ENCODE data around the gene SACM1L.

The SACM1L gene

DNA sequence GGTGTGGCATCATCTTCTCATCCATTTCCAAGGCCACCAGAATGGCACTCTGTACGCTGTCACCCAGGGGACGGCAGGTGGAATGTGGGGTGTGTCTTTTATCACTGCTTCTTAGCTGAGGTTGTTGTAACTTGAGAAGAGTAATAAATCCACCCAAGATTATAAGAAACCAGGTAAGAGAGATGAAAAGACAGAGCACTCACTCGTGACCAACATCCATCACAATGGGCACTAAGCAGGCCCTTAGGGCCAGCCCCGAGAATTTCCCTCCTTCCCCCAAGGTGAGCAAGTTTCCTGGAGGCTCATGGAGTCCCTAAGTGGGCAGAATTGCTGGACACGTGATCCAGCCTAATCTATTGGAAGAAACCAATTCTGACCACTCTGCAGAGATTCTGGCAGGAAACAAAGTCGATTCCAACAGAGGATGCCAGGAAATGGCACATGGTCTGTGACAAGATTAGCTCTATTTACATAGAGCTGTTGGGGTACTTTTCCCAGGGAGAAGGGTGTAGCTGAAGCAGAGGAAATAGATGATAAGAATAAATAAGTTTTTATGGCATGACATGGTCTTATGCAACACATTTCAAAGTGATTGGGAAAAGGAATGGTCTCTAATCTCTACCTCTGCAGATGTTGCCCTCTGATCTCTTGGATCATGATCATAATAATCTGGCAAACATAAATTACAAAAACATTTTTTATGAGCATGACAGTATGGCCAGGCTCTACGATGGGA lies 84.7 kb downstream of the SACM1L start:
- DNase-seq: peak; percentile 4

DNA sequence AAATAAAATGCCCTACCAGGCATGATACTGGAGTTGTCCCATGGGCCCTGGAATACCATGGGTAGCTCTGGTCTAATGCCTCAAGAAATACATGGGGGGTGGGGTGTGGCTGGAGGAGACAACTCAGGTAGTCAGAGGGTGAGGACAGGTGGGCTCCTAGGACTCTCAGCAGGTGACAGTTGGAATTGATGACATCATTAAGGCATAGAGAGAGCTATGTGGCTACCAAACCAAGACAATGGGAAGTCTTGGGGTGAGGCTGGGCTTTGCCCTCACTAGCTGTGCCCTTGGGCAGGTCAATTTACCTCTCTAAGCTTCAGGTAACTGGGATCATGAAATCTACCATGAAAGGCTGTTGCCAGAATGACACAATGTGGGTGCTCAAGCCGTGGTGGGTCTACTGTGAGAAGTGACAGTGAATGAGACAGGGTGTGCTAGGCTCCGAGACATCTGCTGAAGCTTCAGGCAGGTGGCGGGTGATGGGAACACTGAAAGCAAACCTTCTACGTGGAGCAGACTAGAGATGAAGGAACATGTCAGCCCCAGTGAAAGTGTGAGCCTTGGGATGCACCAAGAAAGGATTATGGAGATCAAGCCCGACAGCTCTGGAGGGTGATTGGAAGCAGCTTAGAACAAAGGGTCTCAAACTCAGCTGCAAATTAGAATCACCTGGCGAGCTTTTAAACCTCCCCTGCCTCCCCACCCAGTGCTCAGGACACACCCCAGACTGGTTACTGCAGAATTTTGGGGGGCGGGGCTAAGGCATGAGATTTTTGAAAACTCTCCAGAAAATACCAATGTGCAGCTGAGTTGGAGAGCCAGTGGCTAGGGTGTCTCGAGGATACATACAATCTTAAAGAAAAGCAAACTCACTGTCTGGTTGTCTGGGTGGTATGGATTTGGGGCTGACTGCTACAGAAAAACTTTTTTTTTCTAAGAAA lies 85.7 kb downstream of the SACM1L start:
- DNase-seq: no peak

DNA sequence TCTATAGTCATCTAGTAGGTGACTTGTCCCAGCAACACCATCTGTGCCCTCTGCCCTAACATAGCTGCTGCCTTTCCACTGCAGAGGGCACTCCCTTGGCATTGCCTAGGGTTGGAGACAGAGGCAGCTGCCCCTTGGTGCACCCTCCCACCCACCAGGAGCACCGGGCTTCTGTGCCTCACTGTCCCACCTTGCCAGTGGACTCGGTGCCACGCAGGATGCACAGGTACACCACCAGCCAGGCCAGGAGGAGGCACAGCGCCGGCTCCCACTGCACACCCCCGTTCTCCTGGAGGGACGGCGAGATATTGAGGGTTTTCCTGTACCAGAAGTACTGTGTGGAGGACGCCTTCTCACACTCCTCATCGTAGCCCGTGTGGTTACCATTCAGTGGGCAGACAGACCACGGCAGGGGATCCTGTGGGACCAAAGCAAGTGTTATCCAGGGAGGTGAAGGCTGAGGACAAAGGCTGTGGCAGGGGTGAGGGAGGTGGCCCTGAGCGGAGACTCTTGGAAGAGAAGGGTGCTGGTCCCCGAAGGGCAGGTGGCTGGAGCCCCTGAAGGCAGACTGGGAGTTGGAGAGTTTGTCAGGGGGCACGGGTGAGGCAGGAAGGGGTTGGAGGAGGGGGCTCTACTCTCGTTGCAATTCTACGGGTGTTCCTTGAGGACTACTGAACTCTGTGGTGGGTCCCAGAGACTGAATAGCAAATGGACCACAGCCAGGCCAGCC lies 86.5 kb downstream of the SACM1L start:
- DNase-seq: no peak

DNA sequence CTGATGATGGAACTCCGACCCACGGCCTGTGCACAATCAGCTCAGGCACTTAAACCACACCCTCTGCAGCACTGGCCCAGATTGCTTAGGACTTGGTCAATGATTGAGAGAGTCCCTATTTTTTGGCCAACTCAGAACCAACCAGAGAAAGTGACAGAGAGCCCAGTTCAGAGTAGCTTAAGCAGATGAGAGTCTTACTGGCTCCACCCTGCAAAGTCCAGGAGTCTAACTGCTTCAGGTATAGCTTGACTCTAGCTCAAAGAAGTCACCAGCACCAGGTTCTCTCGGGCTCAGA lies 87.1 kb downstream of the SACM1L start:
- no peak for DNase-seq

DNA sequence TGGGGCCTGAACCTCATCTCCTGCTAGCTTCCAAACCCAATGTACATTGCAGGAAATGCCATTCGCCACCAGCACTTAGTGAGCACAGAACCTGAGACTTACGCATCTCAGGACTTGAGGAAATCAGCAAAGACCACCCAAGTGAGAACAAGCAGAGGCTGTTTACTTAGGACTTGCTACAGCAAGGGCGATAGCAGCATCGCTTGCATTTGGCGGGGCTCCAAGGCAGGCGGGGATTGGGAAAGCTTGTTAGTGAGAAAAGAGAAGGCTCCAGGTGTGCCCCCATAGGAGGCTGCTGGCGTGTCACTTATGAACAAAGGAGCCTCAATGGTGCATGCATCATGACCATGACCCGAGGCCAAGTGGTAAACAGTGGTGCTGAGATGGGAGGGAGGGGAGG lies 87.4 kb downstream of the SACM1L start:
- DNase-seq: no peak

DNA sequence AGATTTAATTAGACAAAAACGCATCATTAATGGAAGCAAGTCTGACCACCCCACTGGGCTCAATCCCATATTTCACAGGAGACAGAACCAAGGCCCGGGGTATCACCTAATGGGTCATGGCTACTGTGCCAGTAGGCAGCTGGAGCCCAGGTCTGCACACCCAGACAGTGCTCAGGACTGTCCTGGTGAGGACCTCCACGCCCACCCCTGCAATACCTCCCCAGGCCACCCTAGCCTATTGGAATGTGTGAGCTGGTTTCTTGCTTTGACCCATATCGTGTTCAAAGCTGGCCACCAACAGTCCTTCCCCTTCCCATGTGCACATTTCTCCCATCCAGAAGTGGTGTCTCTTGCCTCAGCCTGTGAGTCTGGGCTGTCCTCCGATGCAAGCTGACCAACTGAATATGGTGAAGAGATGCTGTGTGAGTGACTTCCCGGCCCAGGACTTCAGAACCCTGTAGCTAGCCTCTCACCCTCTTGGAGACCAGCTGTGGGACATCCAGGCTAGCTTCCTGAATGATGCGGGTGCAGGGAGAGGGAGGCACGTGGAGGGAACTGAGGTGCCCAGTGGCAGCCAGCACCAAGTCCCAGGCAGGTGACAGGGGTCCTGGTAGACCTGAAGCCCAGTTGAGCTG lies 88.0 kb downstream of the SACM1L start:
- no peak for DNase-seq

DNA sequence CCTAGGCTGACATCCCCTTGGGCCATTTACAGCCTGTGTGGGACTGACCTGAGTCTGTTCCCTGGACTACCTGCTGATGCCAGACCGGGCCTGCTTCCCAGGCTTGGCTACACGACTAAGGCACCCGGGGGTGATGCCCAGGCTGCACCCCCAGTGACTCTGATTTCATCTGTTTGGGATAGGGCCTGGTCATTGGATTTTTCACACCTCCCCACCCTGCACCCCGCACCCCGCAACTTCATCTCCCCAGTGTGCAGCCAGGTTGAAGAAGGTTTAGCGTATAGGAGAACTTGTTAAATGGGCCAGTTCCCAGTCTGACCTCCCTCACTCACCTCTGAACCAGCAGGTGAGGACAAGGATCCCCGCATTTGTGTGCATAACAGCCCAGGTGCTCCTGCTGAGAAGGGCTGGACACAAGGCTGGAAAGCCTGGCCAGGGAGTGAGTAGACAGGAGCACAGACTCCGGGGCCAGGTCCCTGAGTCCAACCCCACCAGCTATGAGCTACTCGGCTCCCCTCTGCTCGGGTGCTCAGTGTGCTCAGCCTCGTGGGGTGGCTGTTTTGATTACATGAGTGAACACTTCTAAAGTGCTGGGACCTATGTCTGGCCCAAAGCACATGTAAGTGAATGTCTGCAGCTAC lies 88.7 kb downstream of the SACM1L start:
- no peak for DNase-seq

DNA sequence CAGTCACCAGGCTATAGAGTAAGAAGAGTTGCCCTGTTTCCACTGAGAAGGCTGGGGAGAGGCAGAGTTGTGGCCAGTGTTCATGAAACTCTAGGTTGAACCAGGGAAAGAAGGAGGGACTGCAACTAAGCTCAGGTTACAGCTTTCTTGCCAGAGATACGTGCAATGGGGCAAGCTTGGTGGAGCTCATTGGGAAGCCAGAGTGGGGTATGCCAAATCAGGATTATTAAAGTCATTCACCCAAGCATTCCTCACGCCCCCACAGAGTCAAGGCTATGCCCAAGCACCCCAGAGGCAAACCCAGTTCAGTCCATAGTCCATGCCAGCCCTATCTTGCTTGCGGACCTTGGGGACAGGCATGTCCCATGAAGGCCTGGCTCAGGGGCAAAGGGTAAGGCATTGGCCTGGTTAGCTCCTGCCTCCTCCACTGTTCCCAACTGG lies 89.6 kb downstream of the SACM1L start:
- DNase-seq: no peak

DNA sequence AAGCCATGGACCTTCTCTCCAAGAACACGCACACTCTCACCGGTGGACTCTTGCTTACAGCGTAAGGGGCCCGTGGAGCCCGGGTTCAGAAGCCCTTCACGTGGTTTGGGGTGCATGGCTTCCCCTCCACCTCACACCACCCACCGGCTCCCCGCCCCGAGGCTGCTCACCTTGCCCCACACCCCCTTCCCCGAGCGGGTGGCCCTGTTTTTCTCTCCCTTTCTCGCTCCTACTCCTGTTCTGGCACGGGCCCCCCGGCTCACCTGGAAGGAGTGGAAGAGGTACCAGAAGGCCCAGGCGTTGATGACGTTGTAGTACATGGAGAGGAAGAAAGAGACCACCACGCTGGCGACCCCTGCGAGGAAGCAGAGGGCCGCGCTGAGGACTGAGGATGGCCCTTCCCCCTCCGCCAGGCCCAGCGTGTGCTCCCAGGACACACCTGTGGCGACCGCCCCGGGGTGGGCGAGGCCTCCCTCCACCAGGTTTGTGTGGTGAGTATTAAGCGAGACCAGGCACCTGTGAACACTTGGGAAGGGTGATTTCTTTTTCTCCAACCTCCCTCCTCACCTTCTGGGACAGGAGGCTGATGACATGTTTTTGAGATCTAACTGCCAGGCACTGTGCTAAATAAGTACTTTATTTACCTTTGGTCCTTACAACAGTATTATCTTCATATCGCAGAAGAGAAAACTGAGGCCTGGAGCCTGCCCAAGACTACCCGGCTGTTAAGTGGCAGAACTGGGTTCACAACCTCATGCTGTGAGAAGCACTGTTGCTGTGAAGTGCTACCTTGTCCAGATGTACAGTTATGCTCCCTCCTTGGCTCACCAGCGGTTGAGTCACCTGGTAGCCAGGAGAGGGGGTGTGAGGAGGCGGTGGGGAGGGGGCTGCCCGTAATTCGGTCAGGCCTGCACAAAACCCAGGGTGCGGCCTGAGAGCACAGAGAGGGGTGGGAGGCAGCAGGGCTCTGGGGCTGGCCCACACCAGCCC lies 90.8 kb downstream of the SACM1L start:
- DNase-seq: no peak

DNA sequence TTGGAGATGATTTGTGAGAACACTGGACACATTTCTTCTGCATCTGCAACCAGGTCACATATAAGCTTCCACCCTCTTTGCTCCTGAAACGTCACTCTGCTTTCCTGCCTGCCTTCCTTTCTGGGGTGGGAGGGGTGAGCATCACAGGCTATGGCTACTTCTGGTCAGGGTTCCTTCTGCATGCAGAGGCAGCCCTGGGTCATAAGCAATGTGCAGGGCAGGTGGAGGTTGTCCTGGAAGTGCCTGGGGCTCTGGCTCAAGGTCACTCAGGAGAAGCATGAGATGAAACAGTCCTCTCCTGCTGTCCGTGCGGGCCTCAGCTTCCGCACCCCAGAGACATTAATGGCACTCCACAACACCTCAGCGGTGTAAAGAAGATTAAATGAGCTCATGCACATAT lies 92.1 kb downstream of the SACM1L start:
- no peak for DNase-seq

DNA sequence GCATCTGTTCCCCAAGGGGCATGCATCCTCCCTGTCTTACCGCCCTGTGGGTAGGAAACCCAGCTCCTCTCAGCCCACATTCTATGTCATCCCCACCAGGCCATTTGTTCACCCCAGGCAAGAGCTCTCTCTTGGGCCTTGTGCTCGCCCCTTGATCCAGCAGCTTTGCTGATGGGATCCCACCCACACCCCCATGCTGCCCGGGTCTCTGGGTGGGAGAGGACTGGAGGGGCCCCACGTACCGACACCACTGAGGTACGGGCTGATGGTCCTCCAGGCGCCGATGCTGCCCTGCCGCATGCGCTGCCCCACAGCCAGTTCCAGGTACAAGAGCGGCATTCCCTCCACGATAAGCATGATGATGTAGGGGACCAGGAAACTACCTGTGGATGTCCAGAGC lies 92.6 kb downstream of the SACM1L start:
- DNase-seq: no peak

DNA sequence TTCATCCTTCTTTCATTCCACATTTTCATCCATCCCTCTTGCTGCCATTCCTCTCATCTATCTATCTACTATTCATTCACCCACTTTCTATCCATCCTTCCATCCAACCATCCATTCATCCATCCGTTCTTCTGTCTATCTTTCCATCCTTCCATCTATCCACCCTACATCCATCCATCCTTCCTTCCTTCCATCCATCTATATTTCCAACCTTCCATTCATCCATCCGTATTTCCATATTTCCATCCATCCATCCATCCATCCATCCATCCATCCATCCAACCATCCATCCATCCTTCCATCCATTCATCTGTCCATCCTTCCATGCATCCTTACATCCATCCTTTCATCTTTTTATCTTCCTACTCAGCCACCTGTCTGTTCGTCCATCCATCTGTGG lies 93.2 kb downstream of the SACM1L start:
- no peak for DNase-seq

DNA sequence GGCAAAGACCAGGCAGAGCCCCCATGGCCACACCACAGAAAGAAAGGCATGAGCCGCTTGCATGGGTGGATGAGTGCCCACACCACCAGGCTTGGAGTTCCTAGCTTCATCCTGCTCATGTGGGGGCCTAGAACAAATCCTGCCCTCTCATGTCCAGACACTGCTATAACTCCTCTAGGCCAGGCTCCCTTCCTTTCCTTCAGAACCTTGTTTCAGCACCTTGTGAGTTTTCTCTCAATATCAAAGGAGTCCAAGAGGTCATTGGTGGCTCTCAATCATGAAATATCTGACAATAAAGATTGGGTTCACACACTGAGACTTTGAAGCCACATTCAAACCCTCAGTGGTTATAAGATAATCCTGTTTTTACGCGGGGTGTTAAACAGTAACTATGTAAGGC lies 94.5 kb downstream of the SACM1L start:
- DNase-seq: no peak

DNA sequence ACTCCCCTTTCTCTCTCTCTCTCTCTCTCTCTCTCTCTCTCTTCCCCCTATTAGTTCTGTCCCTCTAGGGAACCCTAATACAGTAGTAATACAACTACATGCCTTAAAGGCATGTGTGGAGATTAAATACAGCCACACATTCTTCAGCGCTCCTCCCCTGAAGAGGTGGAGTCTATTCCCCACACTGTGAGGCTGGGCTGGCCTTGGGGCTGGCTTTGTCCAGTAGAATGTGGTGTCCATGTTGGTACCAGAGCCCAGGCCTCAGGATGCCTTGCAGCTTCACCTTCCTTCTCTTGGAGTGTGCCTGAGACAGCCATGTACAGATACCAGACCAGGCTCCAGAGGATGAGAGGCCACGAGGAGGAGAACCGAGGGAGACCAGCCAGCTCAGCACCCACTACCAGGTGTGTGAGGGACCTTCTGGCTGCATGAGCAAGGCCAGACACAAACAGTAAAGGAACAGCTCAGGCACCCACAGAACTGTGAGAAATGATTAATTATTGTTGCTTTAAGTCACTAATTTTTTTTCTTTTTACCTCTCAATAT lies 96.5 kb downstream of the SACM1L start:
- DNase-seq: no peak

DNA sequence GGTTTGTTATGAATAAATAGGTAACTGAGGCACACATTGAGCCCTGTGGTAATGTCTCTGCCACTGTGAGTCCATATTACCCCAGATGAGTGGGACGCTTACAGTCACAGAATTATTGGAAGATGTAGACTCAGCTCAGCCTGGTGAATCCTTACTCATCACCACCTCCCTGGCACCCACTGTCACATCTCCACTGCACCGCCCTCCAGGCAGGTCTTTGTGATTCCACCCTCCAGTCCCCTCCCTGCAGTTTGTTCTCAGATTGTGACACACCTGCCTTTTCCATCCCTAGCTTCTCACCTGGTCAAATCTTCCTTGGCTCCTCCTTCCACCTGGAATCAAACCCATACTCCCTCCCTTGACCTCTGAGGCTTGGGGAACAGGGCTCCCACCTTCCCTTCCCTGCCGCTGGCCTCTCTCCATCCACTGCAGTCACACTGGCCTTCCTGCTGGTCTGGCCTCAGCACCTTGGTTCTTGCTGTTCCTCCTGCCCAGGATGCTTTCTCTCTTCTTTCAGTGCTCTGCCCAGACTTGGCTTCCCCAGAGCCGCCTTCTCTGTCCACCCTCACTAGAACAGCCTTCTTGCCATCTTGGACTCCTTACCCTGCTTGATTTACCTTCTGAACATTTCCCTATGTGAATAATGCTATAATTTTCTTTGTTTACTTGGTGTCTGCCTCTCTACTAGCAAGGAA lies 97.8 kb downstream of the SACM1L start:
- no peak for DNase-seq

DNA sequence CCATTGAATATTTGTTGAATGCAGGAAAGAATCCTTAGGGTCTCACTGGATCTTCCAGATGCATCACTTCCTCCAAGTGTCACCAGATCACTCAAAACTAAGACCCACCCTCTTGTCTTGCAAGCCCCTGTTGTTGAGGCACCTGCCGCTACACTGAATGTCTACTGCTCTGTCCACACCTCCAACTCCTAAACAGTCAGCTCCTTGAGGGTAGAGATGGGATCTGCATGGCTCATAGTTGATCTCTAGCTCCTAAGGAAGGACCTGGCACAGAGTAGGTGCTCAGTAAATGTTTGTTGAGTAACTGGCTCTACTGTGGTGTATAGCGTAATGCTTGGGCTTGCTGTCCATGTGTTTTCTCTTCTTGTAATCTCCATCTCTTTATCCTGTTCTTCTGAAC lies 98.4 kb downstream of the SACM1L start:
- DNase-seq: no peak

DNA sequence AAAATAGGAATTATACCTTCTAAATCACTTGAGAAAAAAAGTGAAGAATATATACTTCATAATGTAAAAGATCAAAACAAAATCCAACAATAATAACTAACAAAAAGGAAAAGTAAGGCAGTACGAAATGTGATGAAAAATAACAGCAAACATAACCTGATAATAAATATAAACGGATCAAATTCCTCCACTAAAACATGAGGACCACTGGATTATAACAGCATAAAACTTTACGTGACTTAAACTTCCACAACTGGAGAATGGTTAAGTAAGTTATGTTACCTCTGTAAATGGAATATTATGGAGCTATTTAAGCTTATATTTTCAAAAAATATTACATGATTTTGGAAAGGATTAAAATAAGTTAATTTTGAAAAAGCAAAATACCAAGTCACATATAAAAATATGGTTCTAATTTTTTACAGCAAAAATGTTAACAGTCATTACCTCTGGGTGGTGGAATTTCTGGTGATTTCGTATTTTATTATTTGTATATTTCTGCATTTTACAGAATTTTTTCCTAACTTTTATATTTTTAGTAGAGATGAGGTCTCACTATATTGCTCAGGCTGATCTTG lies 100.1 kb downstream of the SACM1L start:
- no peak for DNase-seq

DNA sequence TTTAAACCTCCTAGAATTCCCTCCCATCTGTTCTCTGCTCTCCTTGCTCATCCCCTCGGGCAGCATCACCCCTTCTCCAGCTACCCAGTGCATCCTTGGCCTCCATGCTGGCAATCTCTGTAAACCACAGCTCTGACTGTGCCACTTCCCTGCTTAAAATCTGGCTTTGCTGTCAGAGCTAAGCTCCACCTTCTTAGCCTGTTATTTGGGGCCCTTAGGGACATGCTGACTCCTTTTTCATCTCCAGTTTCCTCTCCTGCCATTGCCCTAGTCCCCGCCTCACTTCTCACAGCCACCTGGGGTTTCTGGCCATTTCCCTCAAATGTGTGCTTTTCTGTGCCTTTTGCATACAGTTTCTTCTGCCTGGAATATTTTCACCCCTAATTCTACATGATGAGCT lies 101.4 kb downstream of the SACM1L start:
- no peak for DNase-seq

DNA sequence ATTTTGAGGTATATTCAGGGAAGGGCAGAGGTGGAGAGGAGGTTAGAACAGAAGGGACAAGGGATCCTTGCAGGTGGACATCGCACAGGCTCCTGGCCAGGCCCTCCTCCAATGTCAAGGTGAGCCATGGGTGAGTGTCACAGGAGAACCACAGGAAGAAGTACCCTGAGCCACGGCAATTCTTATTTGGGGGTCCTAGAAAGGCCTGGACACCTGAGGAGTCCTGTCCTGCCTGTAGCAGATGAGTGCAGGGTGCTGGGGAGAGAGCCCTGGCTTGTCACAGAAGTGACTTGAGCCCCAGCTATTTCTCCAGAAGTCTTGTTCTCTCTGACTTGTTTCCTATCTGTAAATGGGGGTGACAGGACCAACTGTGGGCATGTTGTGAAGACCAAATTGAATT lies 102.8 kb downstream of the SACM1L start:
- DNase-seq: no peak

DNA sequence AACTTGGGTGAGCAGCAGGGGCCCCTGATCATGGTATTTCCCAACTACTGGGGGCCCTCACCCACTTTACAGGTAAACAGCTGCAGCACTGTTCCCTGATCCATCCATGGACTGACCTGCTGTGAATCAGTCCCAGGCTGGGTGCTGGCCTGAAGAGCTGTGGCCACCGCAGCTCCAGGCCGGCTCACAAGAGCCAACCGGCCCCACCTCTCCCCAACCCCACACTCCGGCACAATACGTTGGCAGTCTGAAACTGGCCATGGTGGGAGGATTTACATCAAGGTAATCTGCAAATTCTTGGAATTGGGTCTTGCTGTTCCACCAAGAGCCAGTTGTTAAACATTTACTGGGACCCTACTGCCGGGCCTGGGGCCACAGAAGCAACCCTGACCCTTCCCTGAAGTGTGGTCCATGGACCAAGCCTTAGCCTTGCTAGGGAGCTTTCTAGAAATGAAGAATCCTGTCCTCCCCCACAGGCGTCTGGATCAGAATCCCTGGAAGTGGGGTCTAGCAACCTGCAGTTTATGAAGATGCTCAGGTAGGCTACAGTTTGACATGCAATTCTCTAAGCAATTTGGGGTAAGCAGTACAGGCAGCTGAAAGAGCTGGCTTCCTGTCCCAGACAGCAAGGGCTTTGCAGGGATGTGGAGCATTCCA lies 103.4 kb downstream of the SACM1L start:
- no peak for DNase-seq
